WTC11 (cell line): ENCODE measurements around the gene ATF1. TPM values are rescaled to one million over a fixed set of nuclear protein-coding genes. Genes with fewer than 3 reads are reported as not detected.

Experiments used
- ATAC-seq: fragments of 200-7000 bp; cut with Tn5 transposase; 2 replicates; pipeline ENCODE4 v1.10.0; 2021; ENCODE audit warnings: mild to moderate bottlenecking, moderate library complexity
- CTCF ChIA-PET: fragments of 300-600 bp; sonication (Branson Sonifier 250); formaldehyde crosslinking; loops from one replicate; lab custom pipeline; 2021; ENCODE audit warnings: antibody characterized with exemption; lab: Charles Lee
- POLR2A ChIA-PET: fragments of 350-600 bp; sonication (Branson Sonifier 250); formaldehyde crosslinking; loops from one replicate; lab custom pipeline; 2021; ENCODE audit warnings: antibody characterized with exemption; lab: Charles Lee
- DNase-seq: peaks from one replicate; pipeline ENCODE4 v3.0.0; 2021; ENCODE audit warnings: low spot score
- H3K27ac Mint-ChIP-seq: 2 replicates; pipeline ENCODE4 v1.8.0; 2021; ENCODE audit warnings: mixed read lengths
- H3K27me3 Mint-ChIP-seq: 2 replicates; pipeline ENCODE4 v1.8.0; 2021; ENCODE audit warnings: low read depth, mild to moderate bottlenecking, moderate library complexity, mixed read lengths
- H3K36me3 Mint-ChIP-seq: 2 replicates; pipeline ENCODE4 v1.8.0; 2021; ENCODE audit warnings: mixed read lengths
- H3K4me1 Mint-ChIP-seq: 2 replicates; pipeline ENCODE4 v1.8.0; 2022; ENCODE audit warnings: mixed read lengths
- H3K4me3 Mint-ChIP-seq: 2 replicates; pipeline ENCODE4 v1.8.0; 2021; ENCODE audit warnings: mild to moderate bottlenecking, moderate library complexity, mixed read lengths
- H3K9me3 Mint-ChIP-seq: 2 replicates; pipeline ENCODE4 v1.8.0; 2021; ENCODE audit warnings: mixed read lengths
- FOXP1 ChIP-seq: sonication (generic); formaldehyde crosslinking; IDR thresholded peaks from 2 replicates; pipeline ENCODE4 v1.8.0; 2022; ENCODE audit warnings: missing genetic modification reagents, mild to moderate bottlenecking, moderate library complexity, borderline replicate concordance
- GTF2I ChIP-seq: fragments of 250-450 bp; sonication (Bioruptor Pico); conservative IDR thresholded peaks from 2 replicates; pipeline ENCODE4 v1.4.0; 2021; ENCODE audit warnings: mild to moderate bottlenecking
- KAT7 ChIP-seq: sonication (generic); formaldehyde crosslinking; IDR thresholded peaks from 2 replicates; pipeline ENCODE4 v1.8.1; 2023; ENCODE audit warnings: missing genetic modification reagents, mild to moderate bottlenecking, borderline replicate concordance
- NFATC4 ChIP-seq: fragments of 250-450 bp; sonication (Bioruptor Pico); IDR thresholded peaks from 2 replicates; pipeline ENCODE4 v1.9.0; 2021; ENCODE audit warnings: mild to moderate bottlenecking
- PREB ChIP-seq: sonication (generic); formaldehyde crosslinking; IDR thresholded peaks from 2 replicates; pipeline ENCODE4 v1.8.1; 2022; ENCODE audit warnings: mild to moderate bottlenecking, missing genetic modification reagents, moderate library complexity, borderline replicate concordance
- TEAD1 ChIP-seq: sonication (generic); formaldehyde crosslinking; IDR thresholded peaks from 2 replicates; pipeline ENCODE4 v1.8.0; 2022; ENCODE audit warnings: mild to moderate bottlenecking, missing genetic modification reagents
- TEAD4 ChIP-seq: sonication (generic); formaldehyde crosslinking; IDR thresholded peaks from 2 replicates; pipeline ENCODE4 v1.8.0; 2022; ENCODE audit warnings: mild to moderate bottlenecking, missing genetic modification reagents
- USF1 ChIP-seq: sonication (generic); formaldehyde crosslinking; IDR thresholded peaks from 2 replicates; pipeline ENCODE4 v1.8.0; 2022; ENCODE audit warnings: mild to moderate bottlenecking, missing genetic modification reagents
- ZNF396 ChIP-seq: fragments of 250-450 bp; sonication (Bioruptor Pico); IDR thresholded peaks from 2 replicates; pipeline ENCODE4 v1.8.0; 2021; ENCODE audit warnings: mild to moderate bottlenecking, moderate library complexity, borderline replicate concordance
- ZNF416 ChIP-seq: fragments of 250-450 bp; sonication (Bioruptor Pico); IDR thresholded peaks from 2 replicates; pipeline ENCODE4 v1.9.0; 2021; ENCODE audit warnings: mild to moderate bottlenecking, inconsistent platforms
- ZNF423 ChIP-seq: fragments of 250-450 bp; sonication (Bioruptor Pico); IDR thresholded peaks from 2 replicates; pipeline ENCODE4 v2.1.2; 2022; ENCODE audit warnings: mild to moderate bottlenecking, moderate library complexity
- ZNF512 ChIP-seq: sonication (generic); formaldehyde crosslinking; IDR thresholded peaks from 2 replicates; pipeline ENCODE4 v1.8.1; 2022; ENCODE audit warnings: missing genetic modification reagents, borderline replicate concordance
- total RNA-seq: library from RNA; stranded (reverse); gene quantifications from 3 replicates; pipeline ENCODE4 v1.2.3, GENCODE V29; 2021
- TF ChIP-seq, protein P1 (sequence below): fragments of 200-600 bp; IDR thresholded peaks from 2 replicates; pipeline ENCODE4 v1.8.0; 2022; ENCODE audit warnings: antibody characterized with exemption
- TF ChIP-seq, protein P2 (sequence below): sonication (generic); formaldehyde crosslinking; IDR thresholded peaks from 2 replicates; pipeline ENCODE4 v1.8.1; 2023; ENCODE audit warnings: mild to moderate bottlenecking, missing genetic modification reagents, moderate library complexity
- TF ChIP-seq, protein P3 (sequence below): sonication (generic); formaldehyde crosslinking; IDR thresholded peaks from 2 replicates; pipeline ENCODE4 v1.8.0; 2023; ENCODE audit warnings: missing genetic modification reagents

ATF1 gene
- total RNA-seq, 1 experiment from 2014 or later = 34.8 TPM

DNA sequence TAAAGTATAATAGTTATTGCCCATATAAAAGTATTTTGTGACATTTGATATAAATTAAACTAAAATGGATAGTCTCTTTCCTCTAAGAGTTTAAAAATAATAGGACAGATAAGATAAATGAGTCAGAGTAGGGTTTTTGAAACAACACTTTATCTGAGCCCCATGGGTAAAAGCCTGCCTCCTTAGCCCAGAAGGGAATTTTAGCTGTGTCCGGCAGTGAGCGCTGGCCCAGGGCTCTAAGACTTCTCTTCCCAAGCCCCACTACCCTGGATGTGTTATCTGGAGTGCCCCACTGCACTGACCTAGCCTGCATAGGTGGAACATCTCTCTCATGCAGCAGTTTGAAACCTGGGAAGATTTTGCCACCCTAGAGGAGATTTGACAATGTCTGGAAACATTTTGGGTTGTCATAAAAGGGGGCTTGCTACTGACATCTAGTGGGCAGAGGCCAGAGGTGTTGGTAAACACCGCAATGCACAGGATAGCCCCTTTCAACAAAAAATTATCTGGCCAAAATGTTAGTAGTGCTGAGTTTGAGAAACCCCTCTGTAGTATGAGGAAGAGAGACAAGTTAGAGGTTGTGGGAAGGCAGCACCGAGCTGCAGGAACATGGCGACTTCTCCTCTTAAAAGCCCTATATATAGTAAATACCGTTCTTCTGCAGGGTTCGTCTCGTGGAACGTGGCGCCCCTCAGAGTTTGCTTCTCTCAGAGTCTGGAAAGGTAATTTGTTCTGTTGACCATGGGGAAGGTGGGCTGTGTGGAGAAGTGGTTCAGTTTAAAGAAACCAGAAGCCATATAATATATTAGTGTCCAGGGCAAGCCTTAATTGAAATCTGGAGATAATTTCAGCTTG, 29.3 kb upstream of the ATF1 start:
- H3K27me3 Mint-ChIP-seq = no peaks in the 10 kb centered on the region
- ATAC-seq = peak; percentile 94
- ChIA-PET CTCF (interaction anchor here (0.8 to 1.3 kb wide), 2 partner anchors 11 to 230 kb away, joined by 3 to 5 read pairs; partner anchors contain the start of gene DIP2B), POLR2A (no interaction called here)
- peaks cover 41% of the 10 kb centered on the region for H3K36me3 Mint-ChIP-seq
- TF ChIP-seq, protein P1, sequence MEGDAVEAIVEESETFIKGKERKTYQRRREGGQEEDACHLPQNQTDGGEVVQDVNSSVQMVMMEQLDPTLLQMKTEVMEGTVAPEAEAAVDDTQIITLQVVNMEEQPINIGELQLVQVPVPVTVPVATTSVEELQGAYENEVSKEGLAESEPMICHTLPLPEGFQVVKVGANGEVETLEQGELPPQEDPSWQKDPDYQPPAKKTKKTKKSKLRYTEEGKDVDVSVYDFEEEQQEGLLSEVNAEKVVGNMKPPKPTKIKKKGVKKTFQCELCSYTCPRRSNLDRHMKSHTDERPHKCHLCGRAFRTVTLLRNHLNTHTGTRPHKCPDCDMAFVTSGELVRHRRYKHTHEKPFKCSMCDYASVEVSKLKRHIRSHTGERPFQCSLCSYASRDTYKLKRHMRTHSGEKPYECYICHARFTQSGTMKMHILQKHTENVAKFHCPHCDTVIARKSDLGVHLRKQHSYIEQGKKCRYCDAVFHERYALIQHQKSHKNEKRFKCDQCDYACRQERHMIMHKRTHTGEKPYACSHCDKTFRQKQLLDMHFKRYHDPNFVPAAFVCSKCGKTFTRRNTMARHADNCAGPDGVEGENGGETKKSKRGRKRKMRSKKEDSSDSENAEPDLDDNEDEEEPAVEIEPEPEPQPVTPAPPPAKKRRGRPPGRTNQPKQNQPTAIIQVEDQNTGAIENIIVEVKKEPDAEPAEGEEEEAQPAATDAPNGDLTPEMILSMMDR = peak; percentile 34; the same call in 1 of the 2 replicates
- TF ChIP-seq ZNF423 (CRISPR knock-in tag) = no peak
- peak; percentile 30 for DNase-seq
- H3K27ac Mint-ChIP-seq = peak overlapping the region; percentile 2; the same call in 1 of the 2 replicates
- H3K9me3 Mint-ChIP-seq = no peaks in the 10 kb centered on the region
- H3K4me3 Mint-ChIP-seq = no peak overlapping the region
- no peaks in the 10 kb centered on the region for H3K4me1 Mint-ChIP-seq

- ChIA-PET CTCF (no interaction called here), POLR2A (no interaction called here)
- H3K27me3 Mint-ChIP-seq = no peaks in the 10 kb centered on the region
- no peaks in the 10 kb centered on the region for H3K4me1 Mint-ChIP-seq
- ATAC-seq = no peak
- H3K9me3 Mint-ChIP-seq = no peaks in the 10 kb centered on the region
- no peak for DNase-seq
- no peak overlapping the region for H3K27ac Mint-ChIP-seq
- H3K4me3 Mint-ChIP-seq = no peak overlapping the region
- peaks cover 61% of the 10 kb centered on the region for H3K36me3 Mint-ChIP-seq
- no peak for TF ChIP-seq KAT7 (CRISPR knock-in tag)
- TF ChIP-seq ZNF512 (CRISPR knock-in tag) = no peak
- TF ChIP-seq ZNF416 = no peak
- TF ChIP-seq GTF2I (CRISPR knock-in tag) = no peak
- TF ChIP-seq NFATC4 (CRISPR knock-in tag) = no peak
- no peak for TF ChIP-seq TEAD1 (CRISPR knock-in tag)
- no peak for TF ChIP-seq ZNF396
- TF ChIP-seq USF1 = no peak
- TF ChIP-seq, protein P2, sequence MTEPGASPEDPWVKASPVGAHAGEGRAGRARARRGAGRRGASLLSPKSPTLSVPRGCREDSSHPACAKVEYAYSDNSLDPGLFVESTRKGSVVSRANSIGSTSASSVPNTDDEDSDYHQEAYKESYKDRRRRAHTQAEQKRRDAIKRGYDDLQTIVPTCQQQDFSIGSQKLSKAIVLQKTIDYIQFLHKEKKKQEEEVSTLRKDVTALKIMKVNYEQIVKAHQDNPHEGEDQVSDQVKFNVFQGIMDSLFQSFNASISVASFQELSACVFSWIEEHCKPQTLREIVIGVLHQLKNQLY (CRISPR knock-in tag) = no peak
- no peak for TF ChIP-seq TEAD4 (CRISPR knock-in tag)
- TF ChIP-seq ZNF423 (CRISPR knock-in tag) = no peak
- TF ChIP-seq FOXP1 (CRISPR knock-in tag) = no peak
- TF ChIP-seq PREB = no peak
- TF ChIP-seq, protein P3, sequence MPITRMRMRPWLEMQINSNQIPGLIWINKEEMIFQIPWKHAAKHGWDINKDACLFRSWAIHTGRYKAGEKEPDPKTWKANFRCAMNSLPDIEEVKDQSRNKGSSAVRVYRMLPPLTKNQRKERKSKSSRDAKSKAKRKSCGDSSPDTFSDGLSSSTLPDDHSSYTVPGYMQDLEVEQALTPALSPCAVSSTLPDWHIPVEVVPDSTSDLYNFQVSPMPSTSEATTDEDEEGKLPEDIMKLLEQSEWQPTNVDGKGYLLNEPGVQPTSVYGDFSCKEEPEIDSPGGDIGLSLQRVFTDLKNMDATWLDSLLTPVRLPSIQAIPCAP (CRISPR knock-in tag) = no peak
These were observed 24.3 kb upstream of the ATF1 start for GRCh38 chr12:50739611-50740010.
